Neural crest cell (in vitro differentiated cells): ENCODE data around the gene FHIT. TPM values are rescaled to one million over a fixed set of nuclear protein-coding genes. Genes with fewer than 3 reads are reported as not detected.

ENCODE experiments used
- DNase-seq: peaks from one replicate; pipeline ENCODE4 v3.0.0; 2021; ENCODE audit warnings: low read depth, mixed read lengths, low spot score
- H3K27ac Mint-ChIP-seq: one replicate; pipeline ENCODE4 v1.8.0; 2021; ENCODE audit warnings: mild to moderate bottlenecking, mixed read lengths; ENCODE audit not compliant: unreplicated experiment
- H3K27me3 Mint-ChIP-seq: 2 replicates; pipeline ENCODE4 v1.8.0; 2021; ENCODE audit warnings: low read depth, mild to moderate bottlenecking, mixed read lengths
- H3K36me3 Mint-ChIP-seq: 2 replicates; pipeline ENCODE4 v1.8.0; 2021; ENCODE audit warnings: low read depth, mild to moderate bottlenecking, mixed read lengths
- H3K4me1 Mint-ChIP-seq: 2 replicates; pipeline ENCODE4 v1.8.0; 2021; ENCODE audit warnings: mixed read lengths
- H3K4me3 Mint-ChIP-seq: one replicate; pipeline ENCODE4 v1.8.0; 2021; ENCODE audit warnings: mild to moderate bottlenecking, mixed read lengths
- H3K9me3 Mint-ChIP-seq: 2 replicates; pipeline ENCODE4 v1.8.0; 2021; ENCODE audit warnings: mixed read lengths
- CTCF ChIP-seq: fragments of 200-600 bp; sonication (generic); conservative IDR thresholded peaks from 2 replicates; pipeline ENCODE4 v1.5.0; 2021; ENCODE audit warnings: antibody characterized with exemption, mild to moderate bottlenecking
- total RNA-seq: library from RNA; stranded (reverse); gene quantifications from 2 replicates; pipeline ENCODE4 v1.2.1, GENCODE V29; 2021

FHIT gene
- total RNA-seq, 1 donor from 2014 or later: 5.2 TPM

- no peak for DNase-seq
- Mint-ChIP-seq H3K4me1 (no peaks in the 10 kb centered on the region), H3K27me3 (no peaks in the 10 kb centered on the region), H3K27ac (no peak overlapping the region), H3K36me3 (no peaks in the 10 kb centered on the region), H3K9me3 (peaks cover 4% of the 10 kb centered on the region), H3K4me3 (no peak overlapping the region)
- TF ChIP-seq CTCF: no peak
Measured at GRCh38 chr3:59832241-59832640, 1419.0 kb downstream of the FHIT start.

DNA sequence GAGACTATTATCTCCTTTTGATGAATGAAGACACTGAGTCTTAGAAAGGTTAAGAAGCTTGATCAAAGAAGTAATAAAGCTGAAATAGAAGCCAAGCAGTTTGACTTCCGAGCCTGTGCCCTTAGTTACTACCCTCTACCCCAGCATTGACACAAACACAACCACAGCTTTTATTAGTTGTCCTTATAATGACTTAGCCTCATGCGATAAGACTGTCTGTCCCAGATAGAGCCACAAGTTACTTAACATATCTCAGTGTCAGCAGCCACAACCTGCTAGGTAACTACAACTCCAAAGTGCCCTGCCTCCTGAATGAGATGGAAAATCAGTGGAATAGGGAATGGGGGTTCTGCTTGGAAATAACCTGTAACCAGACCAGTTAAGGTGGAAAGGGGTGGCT, 1419.9 kb downstream of the FHIT start:
- no peak overlapping the region for H3K27ac Mint-ChIP-seq
- peaks cover 4% of the 10 kb centered on the region for H3K9me3 Mint-ChIP-seq
- H3K27me3 Mint-ChIP-seq: no peaks in the 10 kb centered on the region
- H3K4me1 Mint-ChIP-seq: no peaks in the 10 kb centered on the region
- TF ChIP-seq CTCF: no peak
- no peak overlapping the region for H3K4me3 Mint-ChIP-seq
- DNase-seq: no peak
- no peaks in the 10 kb centered on the region for H3K36me3 Mint-ChIP-seq

DNA sequence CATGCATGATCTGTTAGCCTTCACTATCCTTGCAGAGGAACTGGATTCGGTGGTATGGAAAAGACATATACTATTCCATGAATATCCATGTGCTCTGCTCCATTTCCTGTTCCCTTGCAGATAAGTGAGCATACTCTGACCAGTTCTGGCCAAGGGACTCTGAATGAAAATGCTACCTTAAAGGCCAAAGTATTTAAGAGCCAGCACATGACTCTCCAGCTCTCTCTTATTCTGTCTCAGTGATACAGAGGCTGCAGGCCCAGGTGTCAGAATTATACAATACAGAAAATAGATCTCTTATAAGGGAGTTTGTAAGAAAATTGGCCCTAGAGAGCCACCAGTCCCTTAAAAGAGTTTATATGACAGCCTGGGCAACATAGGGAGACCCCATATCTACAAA, 1421.7 kb downstream of the FHIT start:
- no peak for TF ChIP-seq CTCF
- peaks cover 4% of the 10 kb centered on the region for H3K9me3 Mint-ChIP-seq
- no peaks in the 10 kb centered on the region for H3K4me1 Mint-ChIP-seq
- H3K27ac Mint-ChIP-seq: no peak overlapping the region
- H3K4me3 Mint-ChIP-seq: no peak overlapping the region
- H3K36me3 Mint-ChIP-seq: no peaks in the 10 kb centered on the region
- H3K27me3 Mint-ChIP-seq: no peaks in the 10 kb centered on the region
- no peak for DNase-seq

DNA sequence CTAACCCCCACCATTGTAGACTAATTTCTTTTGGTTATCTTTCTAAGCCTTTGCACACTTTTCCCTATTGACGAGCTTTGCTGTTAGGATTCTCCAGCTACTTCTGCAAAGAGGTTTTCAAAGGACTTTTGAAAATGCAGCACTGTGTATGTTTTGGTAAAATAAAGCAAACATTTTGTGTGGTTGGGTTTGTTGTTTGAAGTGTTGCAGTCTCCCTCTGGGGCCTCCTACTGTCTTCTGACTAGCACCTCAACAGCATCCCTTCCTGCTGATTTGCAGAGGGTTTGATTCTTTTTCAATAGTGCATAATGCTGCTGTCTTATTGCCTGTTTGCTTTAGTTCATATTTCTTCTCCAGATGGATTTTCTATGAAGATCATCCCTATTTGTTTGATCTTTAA, 1426.4 kb downstream of the FHIT start:
- no peak overlapping the region for H3K4me3 Mint-ChIP-seq
- H3K27me3 Mint-ChIP-seq: no peaks in the 10 kb centered on the region
- peaks cover 8% of the 10 kb centered on the region for H3K36me3 Mint-ChIP-seq
- H3K4me1 Mint-ChIP-seq: no peaks in the 10 kb centered on the region
- H3K27ac Mint-ChIP-seq: no peak overlapping the region
- DNase-seq: no peak
- H3K9me3 Mint-ChIP-seq: peaks cover 16% of the 10 kb centered on the region
- TF ChIP-seq CTCF: no peak

- Mint-ChIP-seq H3K9me3 (peaks cover 16% of the 10 kb centered on the region), H3K4me1 (peaks cover 24% of the 10 kb centered on the region)
Measured at GRCh38 chr3:59821274-59821673, 1430.0 kb downstream of the FHIT start.

More at GRCh38 chr3:59821274-59821673, 1430.0 kb downstream of the FHIT start:
- Mint-ChIP-seq H3K4me3 (no peak overlapping the region), H3K27me3 (no peaks in the 10 kb centered on the region), H3K27ac (no peak overlapping the region), H3K36me3 (peaks cover 8% of the 10 kb centered on the region)
- DNase-seq: no peak
- no peak for TF ChIP-seq CTCF
